Brain pericyte (primary cell): ENCODE results near the gene RASGRP3.
"Not testable (repeated sequence)": the region's sequence is repeated elsewhere in the genome, so short reads cannot be mapped to it uniquely, and the experiment has no call there.

Experiments
- DNase-seq: peaks from one replicate; pipeline ENCODE4 v3.0.0-alpha.2; 2012; ENCODE audit warnings: low read depth, low spot score

RASGRP3 gene

GRCh38 chr2:33457556-33458247, 18.7 kb upstream of the RASGRP3 start:
- no peak for DNase-seq

GRCh38 chr2:33458248-33458819, 18.1 kb upstream of the RASGRP3 start:
- no peak for DNase-seq

GRCh38 chr2:33459745-33460144, 16.7 kb upstream of the RASGRP3 start:
- DNase-seq = no peak

GRCh38 chr2:33462512-33462911, 13.9 kb upstream of the RASGRP3 start:
- DNase-seq = not testable (repeated sequence)

- no peak for DNase-seq
Observed at GRCh38 chr2:33467413-33467812, 9.0 kb upstream of the RASGRP3 start.

- DNase-seq = no peak
Observed at GRCh38 chr2:33469238-33469637, 7.2 kb upstream of the RASGRP3 start.

GRCh38 chr2:33475224-33476130, 972 bp upstream of the RASGRP3 start:
- peak; percentile 33 for DNase-seq

- DNase-seq = no peak
Observed at GRCh38 chr2:33476793-33477190, 343 bp downstream of the RASGRP3 start.

- no peak for DNase-seq
Observed at GRCh38 chr2:33477473-33478468, 1.3 kb downstream of the RASGRP3 start.

- DNase-seq = no peak
Observed at GRCh38 chr2:33478968-33479731, 2.7 kb downstream of the RASGRP3 start.

GRCh38 chr2:33482518-33482917, 6.1 kb downstream of the RASGRP3 start:
- DNase-seq = no peak

GRCh38 chr2:33484042-33484621, 7.7 kb downstream of the RASGRP3 start:
- no peak for DNase-seq

GRCh38 chr2:33485051-33485450, 8.6 kb downstream of the RASGRP3 start:
- no peak for DNase-seq

- DNase-seq = no peak
Observed at GRCh38 chr2:33486544-33486943, 10.1 kb downstream of the RASGRP3 start.

- no peak for DNase-seq
Observed at GRCh38 chr2:33488178-33488690, 11.8 kb downstream of the RASGRP3 start.

GRCh38 chr2:33488715-33489540, 12.5 kb downstream of the RASGRP3 start:
- no peak for DNase-seq

GRCh38 chr2:33489835-33490431, 13.5 kb downstream of the RASGRP3 start:
- no peak for DNase-seq

- DNase-seq = no peak
Observed at GRCh38 chr2:33491441-33492084, 15.1 kb downstream of the RASGRP3 start.
